ENCODE data around the gene PARD3B. TPM values are rescaled to one million over a fixed set of nuclear protein-coding genes. Genes with fewer than 3 reads are reported as not detected.

Gene PARD3B
- total RNA-seq, 4 donors from 2014 or later: 32.8 to 69.6 (median 47.3) TPM

DNA sequence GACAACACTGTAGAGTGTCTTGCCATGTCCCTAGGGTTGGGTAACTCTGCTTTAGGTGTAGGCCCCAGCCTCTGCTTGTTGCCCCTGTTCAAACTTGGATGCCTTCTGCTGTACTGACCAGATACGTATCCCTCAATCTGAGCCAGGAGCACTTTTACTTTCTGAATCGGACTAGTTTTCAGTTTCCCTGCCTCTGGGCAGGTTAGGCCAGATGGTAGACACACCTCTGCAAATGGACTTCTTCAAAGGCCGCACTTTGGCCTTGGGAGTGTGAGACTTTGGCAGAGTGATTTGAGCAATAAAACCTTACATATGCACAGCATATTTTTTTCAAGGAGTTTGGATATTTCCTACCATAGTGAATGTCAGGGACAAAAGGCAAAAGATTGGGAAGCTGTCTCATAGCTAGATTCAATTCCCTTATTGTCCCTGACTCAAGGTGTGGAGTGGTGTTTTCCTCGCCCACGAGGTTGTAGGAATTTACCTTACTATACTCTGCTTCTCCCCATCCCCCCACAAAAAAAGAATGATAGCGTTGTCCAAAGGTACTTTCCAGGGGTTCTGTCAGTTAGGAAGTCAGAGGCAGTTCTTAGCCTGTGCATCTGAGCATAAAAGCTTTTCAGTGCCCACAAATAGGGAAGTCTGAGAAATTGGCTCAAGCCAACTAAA is 15.3 kb upstream of the PARD3B start:
- TF ChIP-seq, protein P1, sequence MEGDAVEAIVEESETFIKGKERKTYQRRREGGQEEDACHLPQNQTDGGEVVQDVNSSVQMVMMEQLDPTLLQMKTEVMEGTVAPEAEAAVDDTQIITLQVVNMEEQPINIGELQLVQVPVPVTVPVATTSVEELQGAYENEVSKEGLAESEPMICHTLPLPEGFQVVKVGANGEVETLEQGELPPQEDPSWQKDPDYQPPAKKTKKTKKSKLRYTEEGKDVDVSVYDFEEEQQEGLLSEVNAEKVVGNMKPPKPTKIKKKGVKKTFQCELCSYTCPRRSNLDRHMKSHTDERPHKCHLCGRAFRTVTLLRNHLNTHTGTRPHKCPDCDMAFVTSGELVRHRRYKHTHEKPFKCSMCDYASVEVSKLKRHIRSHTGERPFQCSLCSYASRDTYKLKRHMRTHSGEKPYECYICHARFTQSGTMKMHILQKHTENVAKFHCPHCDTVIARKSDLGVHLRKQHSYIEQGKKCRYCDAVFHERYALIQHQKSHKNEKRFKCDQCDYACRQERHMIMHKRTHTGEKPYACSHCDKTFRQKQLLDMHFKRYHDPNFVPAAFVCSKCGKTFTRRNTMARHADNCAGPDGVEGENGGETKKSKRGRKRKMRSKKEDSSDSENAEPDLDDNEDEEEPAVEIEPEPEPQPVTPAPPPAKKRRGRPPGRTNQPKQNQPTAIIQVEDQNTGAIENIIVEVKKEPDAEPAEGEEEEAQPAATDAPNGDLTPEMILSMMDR (IDR thresholded peaks at IDR 0.05; ENCODE audit: low read depth): no peak

DNA sequence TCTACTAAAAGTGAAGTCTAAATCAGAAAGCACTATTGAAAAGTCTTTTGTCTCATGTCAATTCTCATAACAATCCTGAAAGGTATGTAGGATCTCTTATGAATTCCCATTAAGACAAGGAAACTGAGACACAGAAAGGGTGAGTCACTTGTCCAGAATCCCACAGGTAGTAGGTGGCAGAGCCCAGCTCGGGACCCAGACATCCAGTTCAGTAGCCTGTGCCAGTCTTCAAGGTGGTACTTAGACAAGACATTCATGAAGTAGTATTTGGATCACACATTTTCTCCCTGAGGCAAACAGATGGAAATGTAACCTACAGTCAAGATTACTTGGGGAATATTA is 14.8 kb upstream of the PARD3B start:
- TF ChIP-seq, protein P1 (IDR thresholded peaks at IDR 0.05; ENCODE audit: low read depth): no peak

DNA sequence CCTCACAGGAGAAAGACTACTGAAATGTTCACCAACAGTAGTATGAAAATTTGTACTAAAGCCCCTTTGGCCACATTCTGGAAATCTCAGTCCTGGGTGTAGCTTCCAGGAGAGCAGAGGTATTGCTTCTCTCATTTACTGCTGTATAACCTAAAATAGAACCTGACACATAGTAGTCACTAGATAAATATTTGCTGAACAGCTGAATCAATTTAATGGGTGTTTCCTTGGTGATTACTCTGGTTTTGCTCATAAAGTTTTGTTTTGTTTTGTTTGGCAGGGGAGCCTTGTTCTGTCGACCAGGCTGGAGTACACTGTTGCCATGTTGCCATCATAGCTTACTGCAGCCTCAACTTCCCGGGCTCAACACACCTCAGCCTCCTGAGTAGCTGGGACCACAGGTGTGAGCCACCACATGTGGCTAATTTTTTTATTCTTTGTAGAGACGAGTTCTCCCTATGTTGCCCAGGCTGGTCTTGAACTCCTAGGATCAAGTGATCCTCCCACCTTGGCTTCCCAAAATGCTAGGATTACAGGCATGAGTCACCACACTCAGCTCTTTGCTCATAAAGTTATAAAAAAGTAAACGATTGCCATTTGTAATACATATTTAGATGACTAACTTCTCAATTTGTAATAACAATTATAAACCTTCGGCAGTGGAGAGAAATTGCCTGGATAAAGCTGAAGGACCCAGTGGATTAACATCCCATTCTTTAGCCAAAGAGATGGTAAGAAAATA is 11.5 kb upstream of the PARD3B start:
- TF ChIP-seq, protein P1 (IDR thresholded peaks at IDR 0.05; ENCODE audit: low read depth): no peak

DNA sequence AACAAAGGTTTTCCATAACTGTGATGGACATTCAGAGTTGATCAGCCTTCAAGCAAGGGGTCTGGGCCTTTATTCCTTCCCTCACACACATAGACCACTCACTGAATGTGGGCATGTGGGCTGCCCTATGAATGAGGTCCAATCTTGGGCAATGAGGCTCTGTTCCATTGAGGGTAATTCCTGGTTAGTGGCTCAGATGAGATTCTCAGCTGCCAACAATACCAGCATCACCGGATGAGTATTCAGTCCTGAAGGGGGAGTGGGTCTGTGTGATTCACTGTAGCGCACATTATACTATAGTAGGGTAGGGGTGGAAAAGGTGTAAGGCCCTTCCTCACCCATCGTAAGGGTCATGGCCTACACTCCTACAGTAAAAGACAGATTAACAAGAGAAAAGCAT is 9.9 kb upstream of the PARD3B start:
- TF ChIP-seq, protein P1 (IDR thresholded peaks at IDR 0.05; ENCODE audit: low read depth): no peak

DNA sequence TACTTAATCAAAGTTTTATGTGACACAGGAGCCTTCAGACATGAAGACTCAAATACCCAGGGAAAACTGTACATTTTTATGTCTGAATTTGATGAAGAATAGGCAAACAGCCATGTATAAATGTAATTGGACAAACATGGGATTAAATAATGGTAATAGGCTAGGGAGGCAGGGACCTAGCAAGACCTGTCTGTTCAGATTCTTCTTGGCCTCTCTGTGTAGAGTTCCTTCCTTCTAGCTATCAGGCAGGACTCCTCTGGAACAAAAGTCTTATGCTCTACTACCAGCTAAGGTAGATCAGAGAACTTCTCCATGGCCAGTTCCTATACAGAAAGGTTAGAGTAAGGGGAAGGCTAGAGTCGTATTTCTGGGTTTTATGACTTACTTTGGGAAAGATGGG is 9.5 kb upstream of the PARD3B start:
- TF ChIP-seq, protein P1 (IDR thresholded peaks at IDR 0.05; ENCODE audit: low read depth): no peak

DNA sequence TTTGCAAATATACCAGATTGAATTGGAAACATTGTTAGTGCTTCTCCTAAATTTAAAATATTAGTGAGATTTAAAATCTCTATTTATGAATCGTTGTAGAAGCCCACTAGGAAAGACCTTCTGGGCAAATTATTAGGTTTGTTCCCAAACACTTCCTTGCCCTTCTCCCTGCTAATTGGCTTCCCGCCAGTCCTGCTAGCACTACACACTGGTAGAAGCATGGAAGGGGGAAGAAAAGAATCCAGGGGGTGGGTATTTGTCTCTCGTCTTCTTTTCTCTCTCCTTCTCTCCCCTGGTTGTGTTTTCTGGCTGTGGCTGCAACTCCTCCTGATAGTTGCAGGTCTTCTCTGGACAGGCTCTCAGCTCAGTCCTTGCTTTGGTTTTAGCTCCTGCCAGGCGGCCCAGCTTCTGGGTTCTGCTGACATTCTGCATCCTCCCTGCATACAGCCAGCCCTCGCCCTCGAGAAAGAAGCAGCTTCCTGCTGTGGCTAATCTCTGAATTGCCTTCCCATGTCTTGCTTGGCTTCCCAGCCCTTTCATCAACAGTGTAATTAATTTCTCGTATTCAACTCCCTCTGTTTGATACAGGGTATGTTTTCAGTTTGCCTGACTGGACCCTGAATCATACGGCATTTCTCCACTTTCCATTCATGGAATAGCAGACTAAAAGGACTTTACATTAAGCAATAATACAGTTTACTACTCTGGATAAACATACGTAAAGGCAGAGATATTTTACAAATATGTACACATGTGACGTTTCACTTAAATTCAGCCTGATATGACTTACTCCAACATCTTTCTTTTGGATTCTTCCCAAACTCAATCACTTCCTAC is 6.9 kb upstream of the PARD3B start:
- TF ChIP-seq, protein P1 (IDR thresholded peaks at IDR 0.05; ENCODE audit: low read depth): no peak

DNA sequence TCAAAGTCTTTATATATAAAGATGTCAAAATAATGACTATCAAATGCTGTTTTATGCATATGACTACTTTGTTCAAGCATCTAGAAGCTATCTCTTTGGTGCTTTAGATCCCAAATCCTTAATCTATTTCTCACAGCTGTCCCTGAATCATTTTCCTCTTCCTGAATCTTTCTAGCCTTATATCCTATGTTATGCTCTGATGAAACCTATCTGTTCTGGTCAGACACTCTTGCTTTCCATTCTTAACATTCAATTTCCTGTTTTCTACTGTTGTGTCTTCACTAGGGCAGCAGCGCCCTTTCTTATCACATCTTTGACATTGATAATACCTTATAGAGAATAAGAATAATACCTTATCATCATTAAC is 6.3 kb upstream of the PARD3B start:
- TF ChIP-seq, protein P1 (IDR thresholded peaks at IDR 0.05; ENCODE audit: low read depth): no peak

Measured in subcutaneous adipose tissue (tissue), 4 donors.